ENCODE measurements around the gene TMEM178B. TPM values are rescaled to one million over a fixed set of nuclear protein-coding genes. Genes with fewer than 3 reads are reported as not detected.
"Not testable (repeated sequence)": the region's sequence is repeated elsewhere in the genome, so short reads cannot be mapped to it uniquely, and the experiment has no call there.

Gene TMEM178B
- total RNA-seq, 2 donors from 2014 or later, result 1.7 to 2.1 TPM

DNA sequence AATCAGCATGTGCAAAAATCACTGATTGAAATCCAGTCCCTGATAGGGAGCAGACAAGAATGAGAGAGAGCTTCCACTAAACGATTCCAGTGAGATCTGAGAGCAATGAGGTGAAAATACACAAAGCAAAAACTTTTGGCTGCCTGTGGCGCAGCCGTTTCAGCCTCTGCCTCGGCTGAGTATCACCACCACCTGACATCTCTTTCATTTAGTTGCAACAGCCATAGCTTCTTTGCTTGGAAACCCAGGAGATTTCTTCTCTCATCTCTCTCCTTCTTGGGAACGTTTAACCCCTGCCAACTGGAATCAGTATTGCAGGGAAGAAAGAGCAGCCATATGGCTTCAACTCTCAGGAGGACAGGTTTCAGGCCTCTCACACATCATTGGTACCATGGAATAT is 240.0 kb downstream of the TMEM178B start:
- Mint-ChIP-seq H3K27me3 (no peaks in the 10 kb centered on the region), H3K9me3 (no peaks in the 10 kb centered on the region), H3K4me1 (no peaks in the 10 kb centered on the region), H3K4me3 (no peak overlapping the region), H3K36me3 (ENCODE audit: low read depth) (no peaks in the 10 kb centered on the region), H3K27ac (no peak overlapping the region)
- ATAC-seq (replicated peaks), result no peak

DNA sequence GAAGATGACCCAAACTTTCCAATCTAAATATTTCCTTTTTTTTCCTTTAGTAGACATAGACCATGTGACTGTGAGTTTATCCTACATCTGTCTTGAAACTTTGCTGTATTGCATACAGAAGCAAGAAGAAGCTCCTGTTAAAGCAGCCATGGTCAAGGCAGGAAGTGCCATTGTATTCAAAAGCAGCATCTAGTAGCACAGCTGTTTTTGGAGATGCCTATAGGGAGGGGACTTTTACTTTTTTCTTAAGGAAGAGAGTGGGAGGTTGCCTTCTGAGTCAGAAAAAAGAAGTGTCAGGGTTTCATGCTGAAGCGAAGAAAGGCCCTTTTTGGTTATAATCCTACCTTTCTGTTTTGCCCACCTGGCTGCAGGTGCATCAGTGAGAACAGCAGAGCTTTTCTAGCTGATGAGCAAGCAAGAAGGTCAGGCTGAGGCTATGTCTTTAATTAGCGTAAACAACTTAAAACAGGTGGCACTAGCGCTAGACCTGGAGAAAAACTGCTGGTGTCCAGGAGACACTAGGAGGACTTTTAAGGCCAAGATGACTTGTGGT is 243.2 kb downstream of the TMEM178B start:
- no peak overlapping the region for H3K27ac Mint-ChIP-seq
- H3K4me3 Mint-ChIP-seq, result no peak overlapping the region

GRCh38 chr7:141320287-141320686 is 246.4 kb downstream of the TMEM178B start:
- H3K9me3 Mint-ChIP-seq, result no peaks in the 10 kb centered on the region
- no peak overlapping the region for H3K27ac Mint-ChIP-seq
- H3K27me3 Mint-ChIP-seq, result peaks cover 10% of the 10 kb centered on the region
- H3K36me3 Mint-ChIP-seq (ENCODE audit: low read depth), result no peaks in the 10 kb centered on the region
- no peak overlapping the region for H3K4me3 Mint-ChIP-seq
- ATAC-seq (replicated peaks), result peak; percentile 67
- no peaks in the 10 kb centered on the region for H3K4me1 Mint-ChIP-seq

More for the DNA sequence above, 243.2 kb downstream of the TMEM178B start:
- no peaks in the 10 kb centered on the region for H3K4me1 Mint-ChIP-seq
- no peaks in the 10 kb centered on the region for H3K36me3 Mint-ChIP-seq (ENCODE audit: low read depth)
- H3K9me3 Mint-ChIP-seq, result no peaks in the 10 kb centered on the region
- ATAC-seq (replicated peaks), result no peak
- peaks cover 5% of the 10 kb centered on the region for H3K27me3 Mint-ChIP-seq

DNA sequence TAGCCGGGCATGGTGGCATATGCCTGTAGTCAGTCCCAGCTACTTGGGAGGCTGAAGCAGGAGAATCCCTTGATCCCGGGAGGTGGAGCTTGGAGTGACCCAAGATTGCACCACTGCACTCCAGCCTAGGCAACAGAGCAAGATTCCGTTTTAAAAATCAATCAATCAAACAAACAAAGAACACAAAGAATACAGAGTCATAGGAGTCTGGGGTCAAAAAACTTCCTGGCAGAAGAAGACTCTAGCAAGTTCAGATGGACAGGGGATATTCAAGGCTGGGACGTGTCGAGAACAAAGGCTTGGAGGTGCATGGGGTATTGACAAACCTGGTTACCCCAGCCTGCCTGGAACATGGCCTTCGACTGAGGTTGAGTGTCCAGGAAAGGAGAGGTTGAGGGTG is 248.5 kb downstream of the TMEM178B start:
- H3K4me3 Mint-ChIP-seq, result no peak overlapping the region
- peaks cover 15% of the 10 kb centered on the region for H3K27me3 Mint-ChIP-seq
- ATAC-seq (replicated peaks), result no peak
- H3K27ac Mint-ChIP-seq, result no peak overlapping the region
- H3K4me1 Mint-ChIP-seq, result no peaks in the 10 kb centered on the region
- H3K9me3 Mint-ChIP-seq, result no peaks in the 10 kb centered on the region
- H3K36me3 Mint-ChIP-seq (ENCODE audit: low read depth), result no peaks in the 10 kb centered on the region

- H3K36me3 Mint-ChIP-seq (ENCODE audit: low read depth), result no peaks in the 10 kb centered on the region
- H3K4me3 Mint-ChIP-seq, result no peak overlapping the region
- no peaks in the 10 kb centered on the region for H3K9me3 Mint-ChIP-seq
- no peak overlapping the region for H3K27ac Mint-ChIP-seq
- no peak for ATAC-seq (replicated peaks)
- peaks cover 15% of the 10 kb centered on the region for H3K27me3 Mint-ChIP-seq
- H3K4me1 Mint-ChIP-seq, result no peaks in the 10 kb centered on the region
Measured at GRCh38 chr7:141323826-141324225, 250.0 kb downstream of the TMEM178B start.

- Mint-ChIP-seq H3K9me3 (no peaks in the 10 kb centered on the region), H3K27me3 (peaks cover 13% of the 10 kb centered on the region), H3K27ac (no peak overlapping the region), H3K4me1 (no peaks in the 10 kb centered on the region), H3K36me3 (ENCODE audit: low read depth) (no peaks in the 10 kb centered on the region), H3K4me3 (no peak overlapping the region)
- no peak for ATAC-seq (replicated peaks)
Measured at GRCh38 chr7:141324870-141325269, 251.0 kb downstream of the TMEM178B start.

- no peaks in the 10 kb centered on the region for H3K9me3 Mint-ChIP-seq
- H3K4me3 Mint-ChIP-seq, result no peak overlapping the region
- H3K36me3 Mint-ChIP-seq (ENCODE audit: low read depth), result no peaks in the 10 kb centered on the region
- H3K4me1 Mint-ChIP-seq, result no peaks in the 10 kb centered on the region
- H3K27me3 Mint-ChIP-seq, result peaks cover 10% of the 10 kb centered on the region
- no peak for ATAC-seq (replicated peaks)
- no peak overlapping the region for H3K27ac Mint-ChIP-seq
Measured at GRCh38 chr7:141325275-141325674, 251.4 kb downstream of the TMEM178B start.

GRCh38 chr7:141328290-141328689 is 254.4 kb downstream of the TMEM178B start:
- H3K9me3 Mint-ChIP-seq, result no peaks in the 10 kb centered on the region
- no peaks in the 10 kb centered on the region for H3K4me1 Mint-ChIP-seq
- no peaks in the 10 kb centered on the region for H3K36me3 Mint-ChIP-seq (ENCODE audit: low read depth)
- H3K27ac Mint-ChIP-seq, result no peak overlapping the region
- H3K4me3 Mint-ChIP-seq, result no peak overlapping the region
- peaks cover 10% of the 10 kb centered on the region for H3K27me3 Mint-ChIP-seq
- no peak for ATAC-seq (replicated peaks)

DNA sequence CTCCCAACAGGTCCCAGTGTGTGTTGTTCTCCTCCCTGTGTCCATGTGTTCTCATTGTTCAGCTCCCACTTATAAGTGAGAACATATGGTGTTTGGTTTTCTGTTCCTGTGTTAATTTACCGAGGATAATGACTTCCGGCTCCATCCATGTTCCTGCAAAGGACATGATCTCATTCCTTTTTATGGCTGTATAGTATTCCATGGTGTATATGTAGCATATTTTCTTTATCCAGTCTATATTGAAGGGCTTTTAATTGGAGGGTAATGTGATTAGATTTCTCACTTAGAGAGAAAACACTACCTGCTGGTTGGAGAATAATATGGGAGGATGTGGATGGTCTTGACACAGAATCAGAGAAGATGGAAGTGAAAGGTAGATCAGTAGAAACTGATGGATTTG is 256.4 kb downstream of the TMEM178B start:
- not testable (repeated sequence) for ATAC-seq (replicated peaks); H3K9me3 Mint-ChIP-seq; H3K27ac Mint-ChIP-seq; H3K27me3 Mint-ChIP-seq; H3K4me1 Mint-ChIP-seq; H3K4me3 Mint-ChIP-seq; H3K36me3 Mint-ChIP-seq (ENCODE audit: low read depth)

- H3K4me3 Mint-ChIP-seq, result no peak overlapping the region
- no peaks in the 10 kb centered on the region for H3K36me3 Mint-ChIP-seq (ENCODE audit: low read depth)
- ATAC-seq (replicated peaks), result no peak
- no peaks in the 10 kb centered on the region for H3K27me3 Mint-ChIP-seq
- H3K4me1 Mint-ChIP-seq, result no peaks in the 10 kb centered on the region
- H3K27ac Mint-ChIP-seq, result no peak overlapping the region
- peaks cover 4% of the 10 kb centered on the region for H3K9me3 Mint-ChIP-seq
Measured at GRCh38 chr7:141333459-141333858, 259.6 kb downstream of the TMEM178B start.

DNA sequence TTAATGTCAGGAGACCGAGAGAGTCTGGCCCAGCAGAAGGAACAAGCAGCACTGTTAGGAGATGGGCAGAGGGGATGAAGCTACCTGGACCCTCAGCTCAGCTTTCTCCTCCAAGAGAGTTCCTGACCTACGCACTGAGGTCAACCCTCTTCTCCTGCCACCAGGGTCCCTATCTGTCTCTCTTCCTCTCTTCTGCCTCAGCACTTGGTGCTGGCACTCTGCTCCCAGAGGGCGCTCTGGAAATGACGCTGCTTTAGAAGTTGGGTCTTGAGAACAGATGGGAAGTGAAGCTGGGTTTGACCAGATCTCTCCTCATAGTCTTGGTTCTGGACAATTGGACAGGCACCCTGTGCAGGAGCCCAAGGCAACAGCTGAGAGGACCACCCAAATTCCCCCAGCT is 261.3 kb downstream of the TMEM178B start:
- ATAC-seq (replicated peaks), result no peak
- no peak overlapping the region for H3K27ac Mint-ChIP-seq
- no peak overlapping the region for H3K4me3 Mint-ChIP-seq
- H3K4me1 Mint-ChIP-seq, result no peaks in the 10 kb centered on the region
- H3K9me3 Mint-ChIP-seq, result peaks cover 4% of the 10 kb centered on the region
- no peaks in the 10 kb centered on the region for H3K27me3 Mint-ChIP-seq
- no peaks in the 10 kb centered on the region for H3K36me3 Mint-ChIP-seq (ENCODE audit: low read depth)

DNA sequence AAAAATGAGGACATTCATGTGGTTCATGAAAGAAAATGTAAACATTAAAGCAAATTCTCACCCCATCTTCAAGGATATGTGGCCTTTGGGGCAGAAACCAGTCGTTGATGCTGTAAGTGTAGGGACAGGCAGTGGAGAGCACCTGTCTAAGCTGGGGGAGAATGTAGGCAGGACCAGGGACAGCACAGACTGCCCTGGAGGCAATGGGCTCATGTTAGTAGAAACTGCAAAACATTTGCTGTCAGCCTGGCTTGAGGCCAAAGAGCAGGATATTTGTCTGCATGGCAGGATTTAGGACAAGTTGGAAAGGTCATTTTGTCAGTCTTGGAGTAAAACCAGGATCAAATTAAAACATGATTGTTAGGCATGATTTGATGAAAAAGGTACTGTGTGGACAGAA is 265.7 kb downstream of the TMEM178B start:
- peaks cover 4% of the 10 kb centered on the region for H3K9me3 Mint-ChIP-seq
- no peaks in the 10 kb centered on the region for H3K4me1 Mint-ChIP-seq
- ATAC-seq (replicated peaks), result no peak
- no peak overlapping the region for H3K4me3 Mint-ChIP-seq
- H3K36me3 Mint-ChIP-seq (ENCODE audit: low read depth), result no peaks in the 10 kb centered on the region
- no peaks in the 10 kb centered on the region for H3K27me3 Mint-ChIP-seq
- no peak overlapping the region for H3K27ac Mint-ChIP-seq

DNA sequence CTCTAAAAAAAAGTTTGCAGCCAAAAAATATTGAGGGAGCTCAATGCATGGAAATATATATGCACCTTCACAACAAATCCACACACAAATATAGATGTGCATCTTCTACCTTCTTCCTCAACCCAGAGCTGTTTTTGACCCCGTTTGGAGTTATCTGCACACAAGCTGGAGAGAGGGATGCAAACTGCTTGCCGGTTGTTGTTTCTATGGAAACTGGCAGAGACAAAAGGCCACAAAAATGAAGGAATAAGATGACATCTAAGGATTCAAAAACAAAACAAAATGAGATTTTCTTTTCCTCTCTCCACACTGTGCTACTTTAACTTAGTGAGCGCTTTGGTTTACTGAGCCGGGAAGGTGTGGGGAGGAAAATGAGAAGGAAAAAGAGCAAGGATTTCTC is 267.1 kb downstream of the TMEM178B start:
- H3K27ac Mint-ChIP-seq, result no peak overlapping the region
- H3K9me3 Mint-ChIP-seq, result peaks cover 3% of the 10 kb centered on the region
- ATAC-seq (replicated peaks), result no peak
- no peaks in the 10 kb centered on the region for H3K4me1 Mint-ChIP-seq
- H3K27me3 Mint-ChIP-seq, result no peaks in the 10 kb centered on the region
- no peak overlapping the region for H3K4me3 Mint-ChIP-seq
- no peaks in the 10 kb centered on the region for H3K36me3 Mint-ChIP-seq (ENCODE audit: low read depth)

- no peak overlapping the region for H3K4me3 Mint-ChIP-seq
- H3K27ac Mint-ChIP-seq, result no peak overlapping the region
- no peaks in the 10 kb centered on the region for H3K36me3 Mint-ChIP-seq (ENCODE audit: low read depth)
Measured at GRCh38 chr7:141342621-141343408, 269.0 kb downstream of the TMEM178B start.

DNA sequence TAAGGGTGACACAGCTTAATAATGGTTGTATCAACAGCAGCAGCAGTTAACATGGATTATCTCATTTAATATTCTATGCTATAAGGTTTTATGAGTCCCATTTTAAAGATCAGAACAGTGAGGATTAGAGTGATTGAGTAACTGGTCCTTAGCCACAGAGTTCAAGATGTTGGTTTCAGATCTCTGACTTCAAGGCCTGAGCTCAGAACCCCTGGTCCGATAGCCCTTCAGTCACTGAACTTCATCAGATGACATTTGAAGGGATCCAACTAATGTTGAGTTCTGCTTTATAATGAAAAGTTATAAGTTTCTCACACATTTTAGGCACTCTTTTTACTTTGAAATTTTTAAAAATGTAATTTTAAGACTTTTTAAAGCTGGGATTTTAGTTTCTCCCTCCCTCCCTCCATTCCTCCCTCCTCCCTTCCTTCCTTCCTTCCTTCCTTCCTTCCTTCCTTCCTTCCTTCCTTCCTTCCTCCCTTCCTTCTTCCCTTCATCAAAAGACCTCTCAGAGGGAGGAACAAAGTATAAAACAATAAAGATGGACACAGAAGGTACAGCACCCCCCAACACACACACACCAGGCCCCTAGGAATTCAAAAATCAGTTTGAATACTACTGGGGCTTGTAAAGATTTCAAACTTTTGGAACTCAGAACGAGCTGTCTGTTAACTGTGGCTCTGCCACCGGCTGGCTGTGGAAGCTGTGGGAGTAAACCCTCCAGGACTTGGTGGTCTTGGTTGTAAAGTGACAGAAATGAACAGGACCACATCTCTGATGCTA is 270.5 kb downstream of the TMEM178B start:
- H3K4me1 Mint-ChIP-seq, result no peaks in the 10 kb centered on the region
- H3K9me3 Mint-ChIP-seq, result no peaks in the 10 kb centered on the region
- H3K4me3 Mint-ChIP-seq, result no peak overlapping the region
- no peaks in the 10 kb centered on the region for H3K36me3 Mint-ChIP-seq (ENCODE audit: low read depth)
- H3K27ac Mint-ChIP-seq, result no peak overlapping the region
- peaks cover 9% of the 10 kb centered on the region for H3K27me3 Mint-ChIP-seq
- no peak for ATAC-seq (replicated peaks)

More at GRCh38 chr7:141342621-141343408, 269.0 kb downstream of the TMEM178B start:
- H3K27me3 Mint-ChIP-seq, result no peaks in the 10 kb centered on the region
- ATAC-seq (replicated peaks), result no peak
- H3K9me3 Mint-ChIP-seq, result no peaks in the 10 kb centered on the region
- H3K4me1 Mint-ChIP-seq, result no peaks in the 10 kb centered on the region
